SK-N-DZ (cell line): ENCODE measurements around the gene PHF21A.
"Not testable (repeated sequence)": the region's sequence is repeated elsewhere in the genome, so short reads cannot be mapped to it uniquely, and the experiment has no call there.

Source experiments
- DNase-seq: peaks from one replicate; pipeline ENCODE4 v3.0.0-alpha.2; 2015; ENCODE audit warnings: low spot score

The PHF21A gene

GRCh38 chr11:45904309-45904915 is 216.8 kb downstream of the PHF21A start:
- DNase-seq: no peak

DNA sequence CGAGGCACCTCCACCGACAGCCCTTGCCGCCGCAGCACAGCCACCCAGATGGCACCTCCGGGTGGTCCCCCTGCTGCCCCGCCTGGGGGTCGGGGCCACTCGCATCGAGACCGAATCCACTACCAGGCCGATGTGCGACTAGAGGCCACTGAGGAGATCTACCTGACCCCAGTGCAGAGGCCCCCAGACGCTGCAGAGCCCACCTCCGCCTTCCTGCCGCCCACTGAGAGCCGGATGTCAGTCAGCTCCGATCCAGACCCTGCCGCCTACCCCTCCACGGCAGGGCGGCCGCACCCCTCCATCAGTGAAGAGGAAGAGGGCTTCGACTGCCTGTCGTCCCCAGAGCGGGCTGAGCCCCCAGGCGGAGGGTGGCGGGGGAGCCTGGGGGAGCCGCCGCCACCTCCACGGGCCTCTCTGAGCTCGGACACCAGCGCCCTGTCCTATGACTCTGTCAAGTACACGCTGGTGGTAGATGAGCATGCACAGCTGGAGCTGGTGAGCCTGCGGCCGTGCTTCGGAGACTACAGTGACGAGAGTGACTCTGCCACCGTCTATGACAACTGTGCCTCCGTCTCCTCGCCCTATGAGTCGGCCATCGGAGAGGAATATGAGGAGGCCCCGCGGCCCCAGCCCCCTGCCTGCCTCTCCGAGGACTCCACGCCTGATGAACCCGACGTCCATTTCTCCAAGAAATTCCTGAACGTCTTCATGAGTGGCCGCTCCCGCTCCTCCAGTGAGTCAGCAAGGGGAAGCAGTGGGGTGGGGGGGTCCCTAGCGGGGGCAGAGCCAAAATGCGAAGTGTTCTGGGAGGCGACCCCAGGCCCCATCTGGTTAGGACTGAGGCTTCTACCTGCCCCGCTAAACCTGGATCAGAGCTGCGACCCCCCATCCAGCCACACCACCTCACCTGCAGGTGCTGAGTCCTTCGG is 218.5 kb downstream of the PHF21A start:
- DNase-seq: no peak

DNA sequence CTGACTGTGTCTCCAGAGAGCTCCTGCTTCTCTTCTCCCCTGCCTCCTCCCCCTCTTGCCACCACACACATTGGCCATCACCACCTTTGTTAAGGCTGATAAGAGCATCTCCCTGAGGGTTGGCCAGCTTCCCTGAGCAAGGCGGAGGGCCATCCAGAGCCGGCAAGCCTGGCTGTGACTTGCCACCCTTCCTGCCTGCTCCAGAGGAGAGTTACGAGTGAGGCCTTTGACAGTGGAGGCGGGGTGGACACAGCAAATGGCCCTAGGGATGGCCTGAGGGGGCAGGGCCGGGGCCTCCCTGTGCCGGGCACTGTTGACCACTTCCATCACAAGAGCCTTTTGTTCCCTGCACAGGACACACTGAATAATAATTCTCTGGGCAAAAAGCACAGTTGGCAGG is 219.6 kb downstream of the PHF21A start:
- no peak for DNase-seq

- DNase-seq: no peak
Measured at GRCh38 chr11:45900916-45901617, 220.2 kb downstream of the PHF21A start.

GRCh38 chr11:45900175-45900800 is 221.0 kb downstream of the PHF21A start:
- DNase-seq: not testable (repeated sequence)

DNA sequence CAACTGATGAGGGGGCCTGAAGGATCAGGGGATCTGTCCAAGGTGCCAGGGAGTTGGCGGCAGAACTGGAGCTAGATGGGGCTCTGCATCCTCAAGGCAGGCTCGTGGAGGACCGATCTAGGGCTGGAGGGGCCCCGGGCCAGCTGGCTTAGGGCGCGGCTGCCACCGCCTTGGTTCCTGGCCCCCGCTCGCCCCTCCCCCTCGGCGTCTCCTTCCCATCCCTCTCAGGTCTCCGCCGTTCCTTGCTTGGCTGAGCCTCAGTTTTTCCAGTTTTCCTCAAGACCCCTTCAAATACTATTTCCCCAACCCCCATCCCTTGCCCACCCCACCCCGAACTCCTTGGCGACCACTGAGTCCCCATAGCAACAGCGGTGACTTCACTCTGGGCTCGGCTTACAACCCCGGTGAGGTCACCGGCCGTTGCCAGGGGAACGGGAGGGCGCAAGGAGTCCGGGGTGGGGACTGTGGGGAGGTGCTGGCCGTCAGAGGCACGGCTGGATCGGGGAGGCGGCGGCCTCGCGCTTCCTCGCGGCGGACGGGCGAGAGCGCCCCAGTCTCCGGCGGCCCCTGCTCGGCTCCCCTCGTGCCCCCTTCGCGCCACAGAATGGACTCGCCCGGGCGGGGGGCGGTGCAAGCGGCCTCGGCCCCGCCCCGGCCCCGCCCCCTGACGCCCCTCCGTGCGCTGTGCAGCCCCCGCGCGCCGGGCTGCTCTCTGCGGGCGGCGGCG is 221.6 kb downstream of the PHF21A start:
- peak; percentile 92 for DNase-seq

DNA sequence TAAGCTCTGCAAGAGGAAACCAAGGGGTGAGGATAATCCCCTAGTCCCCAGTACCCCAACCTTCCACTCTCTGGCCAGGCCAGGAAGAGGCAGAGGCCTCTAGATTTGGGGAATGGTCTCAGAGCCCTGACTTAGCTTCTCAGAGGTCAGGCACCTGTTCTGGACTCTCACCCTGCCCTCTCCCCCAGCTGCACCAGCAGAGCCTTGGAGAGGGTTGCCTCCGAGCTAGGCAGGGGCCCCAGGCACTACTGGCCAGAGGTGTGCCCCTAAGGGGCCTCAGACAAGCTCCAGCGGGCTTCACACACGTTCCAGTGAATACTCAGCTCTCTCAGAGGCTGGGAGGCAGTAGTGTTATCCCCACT is 222.2 kb downstream of the PHF21A start:
- no peak for DNase-seq

GRCh38 chr11:45897556-45897955 is 223.7 kb downstream of the PHF21A start:
- no peak for DNase-seq

- DNase-seq: peak; percentile 87
Measured at GRCh38 chr11:45896422-45896984, 224.8 kb downstream of the PHF21A start.

DNA sequence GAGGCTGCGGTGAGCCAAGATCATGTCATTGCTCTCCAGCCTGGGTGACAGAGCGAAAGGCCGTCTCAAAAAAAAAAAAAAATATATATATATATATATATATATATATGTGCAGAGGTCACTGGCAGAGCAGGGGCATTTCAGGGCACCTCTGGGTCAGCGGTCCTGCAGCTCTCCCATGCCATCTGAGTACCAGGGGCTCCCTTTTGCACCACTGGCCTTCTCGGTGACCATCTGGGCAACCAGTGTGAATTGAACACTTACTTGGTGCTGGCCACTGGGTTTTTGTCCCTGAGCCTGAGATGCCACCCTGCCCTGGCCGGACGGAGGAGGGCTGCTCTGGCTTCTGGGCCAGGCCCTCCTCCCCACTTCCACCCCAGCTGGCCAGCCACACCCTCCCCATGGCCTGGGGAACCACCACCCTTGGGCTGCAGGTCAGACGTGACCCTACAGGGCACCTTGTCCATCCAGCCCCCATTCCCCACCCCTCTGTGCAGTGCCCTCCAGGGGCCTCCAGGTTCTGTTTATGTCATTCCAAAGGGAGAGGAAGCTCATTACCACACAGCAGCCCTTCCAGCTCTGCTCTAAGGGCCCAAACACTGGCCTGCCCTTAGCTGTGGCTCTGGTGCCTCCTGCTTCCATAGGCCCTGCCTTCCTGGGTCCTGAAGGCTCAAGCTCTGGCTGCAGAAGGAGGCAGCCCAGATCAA is 225.5 kb downstream of the PHF21A start:
- no peak for DNase-seq

- no peak for DNase-seq
Measured at GRCh38 chr11:45894555-45895247, 226.6 kb downstream of the PHF21A start.

- DNase-seq: no peak
Measured at GRCh38 chr11:45892856-45893255, 228.4 kb downstream of the PHF21A start.

- no peak for DNase-seq
Measured at GRCh38 chr11:45890886-45891550, 230.2 kb downstream of the PHF21A start.

DNA sequence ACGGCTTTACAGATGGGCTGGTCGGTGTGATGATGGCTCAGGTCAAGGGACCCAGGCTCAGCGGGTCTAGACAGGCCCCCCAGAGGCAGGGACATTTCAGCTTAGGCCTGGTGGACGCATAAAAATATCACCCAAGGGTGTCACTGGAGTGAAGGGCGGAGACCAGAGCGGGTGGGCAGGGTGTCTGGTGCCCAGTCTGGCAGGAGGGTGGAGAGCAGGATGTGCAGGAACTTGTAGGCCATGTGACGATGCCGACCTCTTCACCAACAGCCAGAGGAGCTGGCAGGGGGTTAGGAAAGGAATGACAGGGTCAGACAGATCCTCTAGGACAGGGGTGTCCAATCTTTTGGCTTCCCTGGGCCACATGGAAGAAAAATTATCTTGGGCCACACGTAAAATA is 231.3 kb downstream of the PHF21A start:
- no peak for DNase-seq

DNA sequence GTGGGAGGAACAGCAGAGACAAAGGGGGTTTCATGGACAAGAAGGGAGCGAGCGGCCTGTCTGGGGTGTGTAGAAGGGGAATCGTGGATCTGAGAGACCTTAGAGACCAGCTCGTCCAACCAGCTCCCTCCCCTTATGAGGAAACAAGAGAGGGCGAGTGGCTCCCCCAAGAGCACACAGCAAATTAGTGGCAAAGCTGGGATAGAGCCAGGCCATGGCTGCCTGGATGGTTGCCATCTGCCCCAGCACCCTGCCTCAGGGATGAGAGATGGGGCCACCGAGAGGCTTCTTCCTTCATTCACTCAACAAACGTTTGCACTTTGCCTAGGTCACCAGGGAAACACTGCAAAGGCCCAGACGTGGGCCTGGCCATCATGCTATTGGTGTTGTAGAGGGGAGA is 231.7 kb downstream of the PHF21A start:
- no peak for DNase-seq

GRCh38 chr11:45887587-45887986 is 233.7 kb downstream of the PHF21A start:
- no peak for DNase-seq

DNA sequence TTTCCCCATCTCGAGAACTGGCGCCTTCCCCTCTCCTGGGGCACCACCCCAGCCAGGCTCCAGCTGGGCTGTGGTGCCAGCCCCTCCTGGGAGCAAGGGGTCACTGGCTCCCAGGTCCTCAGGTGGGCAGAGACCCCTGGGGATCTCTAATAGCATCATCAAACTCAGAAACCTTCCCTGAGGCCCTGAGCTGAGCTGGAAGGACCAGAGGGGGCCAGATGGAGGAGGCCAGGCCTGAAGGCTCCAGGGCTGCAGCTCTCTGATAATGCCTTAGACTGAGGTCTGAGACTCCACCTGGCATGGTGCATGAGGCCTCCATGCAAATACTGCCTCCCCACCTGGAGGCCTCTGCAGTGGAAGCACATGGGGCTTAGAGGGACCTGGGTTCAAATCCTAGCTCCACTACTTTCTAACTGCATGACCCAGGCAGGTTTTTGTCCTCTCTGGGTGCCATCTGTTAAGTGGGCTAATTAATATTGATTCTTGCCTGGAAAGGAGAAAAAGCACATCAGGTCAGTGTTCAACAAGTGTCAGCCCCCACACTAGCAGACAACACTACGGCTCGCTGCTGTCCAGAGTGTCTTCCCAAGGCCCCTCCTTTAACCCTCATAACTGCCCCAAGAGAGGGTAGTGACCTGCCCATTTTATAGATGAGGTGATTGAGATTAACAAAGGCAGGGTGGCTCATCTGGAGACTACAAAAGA is 234.3 kb downstream of the PHF21A start:
- DNase-seq: no peak

- no peak for DNase-seq
Measured at GRCh38 chr11:45885921-45886721, 235.1 kb downstream of the PHF21A start.
